A673 (cell line): ENCODE data around the gene ROBO2. TPM values are rescaled to one million over a fixed set of nuclear protein-coding genes. Genes with fewer than 3 reads are reported as not detected.

Source experiments
- BruUV-seq: library from RNA; stranded (reverse); fragments of 400-500 nt; replicated peaks from 2 replicates; lab custom pipeline; 2021; lab: Mats Ljungman, UMichigan
- CTCF ChIA-PET: fragments of 300-600 bp; sonication (Branson Sonifier 250); formaldehyde crosslinking; loops from one replicate; lab custom pipeline; 2022; ENCODE audit warnings: antibody characterized with exemption; lab: Charles Lee
- POLR2A ChIA-PET: fragments of 300-600 bp; sonication (Branson Sonifier 250); formaldehyde crosslinking; loops from one replicate; lab custom pipeline; 2022; ENCODE audit warnings: antibody characterized with exemption; ENCODE audit not compliant: low non-redundant PET; lab: Charles Lee
- DNase-seq: peaks from one replicate; pipeline ENCODE4 v3.0.0-alpha.2; 2015; ENCODE audit warnings: low spot score
- H3K27ac ChIP-seq: fragments of 200-600 bp; sonication (generic); 2 replicates; pipeline ENCODE4 v1.5.1; 2016; ENCODE audit warnings: mixed run types, low read depth, mild to moderate bottlenecking, mixed read lengths, antibody characterized with exemption, low read length; ENCODE audit not compliant: poor library complexity, severe bottlenecking
- H3K27me3 ChIP-seq: fragments of 200-600 bp; sonication (generic); replicated peaks from 2 replicates; pipeline ENCODE4 v1.6.1; 2017; ENCODE audit warnings: mixed run types, low read depth, mild to moderate bottlenecking, mixed read lengths, antibody characterized with exemption, low read length; ENCODE audit not compliant: insufficient read depth, poor library complexity
- H3K36me3 ChIP-seq: fragments of 200-600 bp; sonication (generic); 2 replicates; pipeline ENCODE4 v1.6.1; 2016; ENCODE audit warnings: mixed run types, mild to moderate bottlenecking, mixed read lengths, antibody characterized with exemption, low read length; ENCODE audit not compliant: insufficient read depth, poor library complexity, severe bottlenecking
- H3K4me1 ChIP-seq: fragments of 200-600 bp; sonication (generic); 2 replicates; pipeline ENCODE4 v1.6.1; 2017; ENCODE audit warnings: mixed run types, mild to moderate bottlenecking, mixed read lengths, antibody characterized with exemption, low read length; ENCODE audit not compliant: insufficient read depth, poor library complexity, severe bottlenecking
- H3K4me3 ChIP-seq: fragments of 200-600 bp; sonication (generic); 2 replicates; pipeline ENCODE4 v1.5.1; 2016; ENCODE audit warnings: low read depth, mixed run types, mild to moderate bottlenecking, mixed read lengths, low read length; ENCODE audit not compliant: poor library complexity, severe bottlenecking
- H3K9me3 ChIP-seq: fragments of 200-600 bp; sonication (generic); 2 replicates; pipeline ENCODE4 v1.6.1; 2016; ENCODE audit warnings: mixed run types, low read depth, mild to moderate bottlenecking, mixed read lengths, antibody characterized with exemption, low read length; ENCODE audit not compliant: poor library complexity, severe bottlenecking
- EZH2 ChIP-seq: fragments of 200-600 bp; sonication (generic); IDR thresholded peaks from 2 replicates; pipeline ENCODE4 v1.6.1; 2017; ENCODE audit warnings: borderline replicate concordance, low read depth, mild to moderate bottlenecking, mixed read lengths, antibody characterized with exemption, low read length; ENCODE audit not compliant: poor library complexity, severe bottlenecking
- intact Hi-C: fragments of 100-400 bp; cut with micrococcal nuclease; formaldehyde crosslinking; loops from one replicate; pipeline ENCODE4 v1.10.0; 2022; ENCODE audit not compliant: unreplicated experiment
- total RNA-seq: library from RNA; stranded (reverse); gene quantifications from 2 replicates; pipeline ENCODE4 v1.2.3, GENCODE V29; 2021
- TF ChIP-seq, protein P1 (sequence below): fragments of 300-800, 200-600 bp; sonication (generic); conservative IDR thresholded peaks from 2 replicates; pipeline ENCODE4 v1.5.1; 2017; ENCODE audit warnings: low read depth, mild to moderate bottlenecking, antibody characterized with exemption, low read length, moderate library complexity, mixed read lengths

The ROBO2 gene
- total RNA-seq, 1 experiment from 2014 or later, result 17.5 TPM

DNA sequence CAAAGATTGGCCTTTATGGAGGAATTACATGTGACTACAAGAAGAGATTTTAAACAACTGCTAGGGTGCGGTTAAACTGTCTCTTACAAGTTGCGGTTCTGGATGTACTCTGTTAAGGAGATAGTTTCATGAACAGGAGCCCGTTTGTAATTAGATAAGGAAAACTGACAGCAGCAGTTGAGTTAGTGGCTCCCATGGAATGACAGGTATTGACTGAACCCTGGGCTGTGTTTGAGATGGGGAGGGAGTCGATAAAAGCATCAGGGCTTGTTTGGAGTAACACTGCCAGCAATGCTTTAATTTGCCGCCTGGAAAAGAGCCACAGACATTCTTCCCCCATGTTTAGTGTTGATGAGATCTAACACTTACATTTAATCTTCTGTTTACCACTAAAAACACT lies 139.9 kb downstream of the ROBO2 start:
- Histone ChIP-seq H3K4me1 (no peaks in the 10 kb centered on the region), H3K9me3 (no peaks in the 10 kb centered on the region), H3K27ac (no peak overlapping the region), H3K27me3 (no peaks in the 10 kb centered on the region), H3K4me3 (no peak overlapping the region), H3K36me3 (no peaks in the 10 kb centered on the region)
- intact Hi-C loops, result no loop called here
- TF ChIP-seq EZH2, result no peak
- TF ChIP-seq, protein P1, sequence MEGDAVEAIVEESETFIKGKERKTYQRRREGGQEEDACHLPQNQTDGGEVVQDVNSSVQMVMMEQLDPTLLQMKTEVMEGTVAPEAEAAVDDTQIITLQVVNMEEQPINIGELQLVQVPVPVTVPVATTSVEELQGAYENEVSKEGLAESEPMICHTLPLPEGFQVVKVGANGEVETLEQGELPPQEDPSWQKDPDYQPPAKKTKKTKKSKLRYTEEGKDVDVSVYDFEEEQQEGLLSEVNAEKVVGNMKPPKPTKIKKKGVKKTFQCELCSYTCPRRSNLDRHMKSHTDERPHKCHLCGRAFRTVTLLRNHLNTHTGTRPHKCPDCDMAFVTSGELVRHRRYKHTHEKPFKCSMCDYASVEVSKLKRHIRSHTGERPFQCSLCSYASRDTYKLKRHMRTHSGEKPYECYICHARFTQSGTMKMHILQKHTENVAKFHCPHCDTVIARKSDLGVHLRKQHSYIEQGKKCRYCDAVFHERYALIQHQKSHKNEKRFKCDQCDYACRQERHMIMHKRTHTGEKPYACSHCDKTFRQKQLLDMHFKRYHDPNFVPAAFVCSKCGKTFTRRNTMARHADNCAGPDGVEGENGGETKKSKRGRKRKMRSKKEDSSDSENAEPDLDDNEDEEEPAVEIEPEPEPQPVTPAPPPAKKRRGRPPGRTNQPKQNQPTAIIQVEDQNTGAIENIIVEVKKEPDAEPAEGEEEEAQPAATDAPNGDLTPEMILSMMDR, result no peak
- ChIA-PET CTCF (no interaction called here), POLR2A (no interaction called here)
- no peak for DNase-seq
- BruUV-seq, result no TSS peak

DNA sequence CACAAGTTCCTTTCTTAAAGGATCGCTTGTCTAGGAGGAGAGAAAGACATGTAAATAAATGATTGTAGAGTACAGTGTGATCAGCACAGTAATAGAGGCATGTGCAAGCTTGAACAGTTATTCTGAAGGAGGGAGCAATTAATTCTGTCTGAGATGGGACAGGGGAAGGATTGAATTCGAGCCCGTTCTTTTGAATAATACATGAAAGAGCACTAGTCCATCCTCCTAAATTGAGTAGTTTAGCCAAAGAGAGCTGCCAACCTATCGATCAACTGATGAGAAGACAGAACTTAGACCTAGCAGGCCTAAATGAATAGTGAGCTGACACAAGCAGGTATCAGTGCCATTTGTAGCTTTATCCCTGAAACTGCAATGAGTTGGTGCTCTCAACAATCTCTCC lies 142.4 kb downstream of the ROBO2 start:
- BruUV-seq, result no TSS peak
- Histone ChIP-seq H3K27ac (no peak overlapping the region), H3K27me3 (no peaks in the 10 kb centered on the region), H3K4me3 (no peak overlapping the region), H3K9me3 (no peaks in the 10 kb centered on the region), H3K36me3 (no peaks in the 10 kb centered on the region), H3K4me1 (peaks cover 10% of the 10 kb centered on the region)
- DNase-seq, result no peak
- intact Hi-C loops, result no loop called here
- ChIA-PET POLR2A (no interaction called here), CTCF (no interaction called here)
- no peak for TF ChIP-seq EZH2
- TF ChIP-seq, protein P1, result no peak

DNA sequence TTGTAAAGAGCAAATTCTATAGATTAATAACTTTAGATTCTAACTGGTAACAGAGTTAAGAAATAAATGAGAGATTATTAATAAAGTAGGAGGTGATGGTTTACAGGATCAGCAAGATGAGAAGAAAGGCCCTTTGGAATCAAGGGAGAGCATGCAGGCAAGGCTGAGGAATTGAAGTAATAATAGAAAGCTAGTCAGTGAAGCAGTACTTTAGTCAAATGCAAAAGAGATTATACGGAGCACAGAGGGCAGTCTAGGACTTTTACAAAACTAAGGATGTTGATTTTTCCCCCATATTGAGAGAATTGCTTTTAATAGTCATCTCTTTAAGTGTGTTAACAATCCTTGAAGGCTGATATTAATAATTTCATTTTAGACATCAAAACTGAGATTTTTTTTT lies 146.4 kb downstream of the ROBO2 start:
- H3K4me1 ChIP-seq, result peaks cover 15% of the 10 kb centered on the region
- CTCF ChIA-PET, result no interaction called here
- no peaks in the 10 kb centered on the region for H3K9me3 ChIP-seq
- H3K4me3 ChIP-seq, result no peak overlapping the region
- H3K36me3 ChIP-seq, result no peaks in the 10 kb centered on the region
- no peak for TF ChIP-seq EZH2
- TF ChIP-seq, protein P1, result no peak
- intact Hi-C loops, result no loop called here
- peak; percentile 4 for DNase-seq
- H3K27me3 ChIP-seq, result no peaks in the 10 kb centered on the region
- peak overlapping the region; percentile 12 for H3K27ac ChIP-seq
- POLR2A ChIA-PET, result interaction anchor here (0.9 kb wide), 1 partner anchor 148 kb away, joined by 6 read pairs; no protein-coding TSS in a partner anchor
- BruUV-seq, result no TSS peak
